Islet of Langerhans (tissue), 1 donor: ENCODE measurements around the gene DACT2.
"Not testable (repeated sequence)": the region's sequence is repeated elsewhere in the genome, so short reads cannot be mapped to it uniquely, and the experiment has no call there.

Experiments used
- FAIRE-seq: peaks from one replicate; lab custom pipeline; 2011; peaks lifted over from hg19 to GRCh38; lab: Jason Lieb, UNC

Gene DACT2

GRCh38 chr6:168318579-168319278 lies 848 bp downstream of the DACT2 start:
- no peak for FAIRE-seq

DNA sequence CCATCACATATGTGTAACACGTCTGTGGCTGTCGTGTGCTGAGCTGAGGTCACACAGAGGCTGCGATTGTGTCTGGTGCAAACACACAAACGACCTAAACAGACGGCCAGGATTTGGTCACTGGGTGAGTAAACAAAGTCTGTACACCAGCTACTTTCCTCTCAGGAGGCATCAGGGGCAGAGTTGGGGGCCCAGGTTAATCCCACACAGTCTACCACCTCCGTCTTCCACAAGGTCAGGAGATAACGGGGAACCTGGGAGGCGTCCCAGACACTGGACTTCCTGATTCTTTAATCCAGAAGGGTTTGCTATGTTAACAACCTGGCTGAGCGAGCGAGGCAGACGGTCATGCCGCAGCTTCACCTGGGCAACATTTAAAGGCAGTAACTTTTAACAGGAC lies 1.5 kb downstream of the DACT2 start:
- no peak for FAIRE-seq

GRCh38 chr6:168315596-168315995 lies 4.0 kb downstream of the DACT2 start:
- FAIRE-seq, result no peak

DNA sequence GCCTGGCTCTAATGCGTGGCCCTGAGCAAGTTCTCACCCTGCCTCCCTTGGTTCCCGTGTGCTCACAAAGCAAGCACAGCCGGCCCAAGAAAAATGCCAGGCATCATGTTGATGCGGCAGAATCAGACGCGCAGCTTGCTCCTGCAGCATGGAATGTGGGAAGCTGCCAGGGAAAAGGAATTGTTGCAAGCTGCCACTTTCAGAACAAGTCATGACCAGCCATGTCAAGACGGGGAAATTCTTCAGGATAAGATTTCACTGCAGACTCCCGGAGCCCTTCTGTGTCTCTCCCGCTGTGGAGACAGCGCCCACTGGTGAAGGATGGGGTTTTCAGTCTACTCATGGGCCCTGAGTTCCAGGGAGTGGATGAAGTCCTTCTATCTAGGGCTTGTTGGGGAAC lies 4.6 kb downstream of the DACT2 start:
- no peak for FAIRE-seq

GRCh38 chr6:168314021-168314420 lies 5.6 kb downstream of the DACT2 start:
- FAIRE-seq, result no peak

- FAIRE-seq, result no peak
These were observed 6.1 kb downstream of the DACT2 start for GRCh38 chr6:168313431-168314011.

DNA sequence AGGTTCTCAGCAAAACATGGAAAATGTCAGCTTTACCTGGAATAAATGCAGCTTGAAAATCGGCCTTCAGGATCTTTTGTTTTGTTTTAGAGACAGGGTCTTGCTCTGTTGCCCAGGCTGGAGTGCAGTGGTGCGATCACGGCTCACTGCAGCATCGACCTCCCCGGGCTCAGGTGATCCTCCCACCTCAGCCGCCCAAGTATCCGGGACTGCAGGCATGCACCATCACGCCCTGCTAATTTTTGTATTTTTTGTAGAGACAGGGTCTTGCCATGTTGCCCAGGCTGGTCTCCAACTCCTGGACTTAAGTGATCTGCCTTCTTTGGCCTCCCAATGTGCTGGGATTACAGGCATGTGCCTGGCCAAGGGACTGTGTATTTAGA lies 7.5 kb downstream of the DACT2 start:
- FAIRE-seq, result not testable (repeated sequence)

DNA sequence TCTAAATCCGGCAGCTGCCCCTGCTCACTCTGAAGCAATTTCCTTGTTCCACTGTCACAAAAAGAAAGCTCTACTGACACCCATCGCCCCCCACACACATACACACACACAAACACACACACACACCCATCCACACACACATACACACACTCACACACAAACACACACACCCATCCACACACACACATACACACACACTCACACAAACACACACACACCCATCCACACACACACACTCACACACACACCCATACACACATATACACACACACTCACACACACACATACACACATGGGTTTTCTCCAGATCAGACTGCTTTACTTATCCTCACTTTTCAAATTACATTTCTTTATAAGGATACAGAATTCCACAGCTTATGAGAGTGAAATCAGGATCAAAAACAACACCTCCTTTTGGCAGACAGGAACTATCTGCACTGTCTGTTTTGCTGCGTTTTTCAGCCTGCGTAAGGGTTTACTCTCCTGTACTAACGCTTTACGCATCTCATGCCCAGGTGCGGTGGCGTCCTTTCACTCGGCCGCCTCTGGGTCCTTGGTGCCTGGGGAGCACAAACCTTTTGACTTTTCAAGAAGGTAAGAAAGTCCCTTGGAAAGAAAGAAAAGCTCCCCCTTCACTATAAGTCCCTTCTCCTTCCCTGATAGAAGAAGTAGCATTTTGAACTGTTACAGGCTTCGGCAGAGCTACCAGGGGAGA lies 8.0 kb downstream of the DACT2 start:
- FAIRE-seq, result no peak

GRCh38 chr6:168310945-168311344 lies 8.6 kb downstream of the DACT2 start:
- no peak for FAIRE-seq

- no peak for FAIRE-seq
These were observed 9.2 kb downstream of the DACT2 start for GRCh38 chr6:168310403-168310802.

GRCh38 chr6:168309997-168310396 lies 9.6 kb downstream of the DACT2 start:
- FAIRE-seq, result no peak

- FAIRE-seq, result no peak
These were observed 10.4 kb downstream of the DACT2 start for GRCh38 chr6:168309183-168309582.

DNA sequence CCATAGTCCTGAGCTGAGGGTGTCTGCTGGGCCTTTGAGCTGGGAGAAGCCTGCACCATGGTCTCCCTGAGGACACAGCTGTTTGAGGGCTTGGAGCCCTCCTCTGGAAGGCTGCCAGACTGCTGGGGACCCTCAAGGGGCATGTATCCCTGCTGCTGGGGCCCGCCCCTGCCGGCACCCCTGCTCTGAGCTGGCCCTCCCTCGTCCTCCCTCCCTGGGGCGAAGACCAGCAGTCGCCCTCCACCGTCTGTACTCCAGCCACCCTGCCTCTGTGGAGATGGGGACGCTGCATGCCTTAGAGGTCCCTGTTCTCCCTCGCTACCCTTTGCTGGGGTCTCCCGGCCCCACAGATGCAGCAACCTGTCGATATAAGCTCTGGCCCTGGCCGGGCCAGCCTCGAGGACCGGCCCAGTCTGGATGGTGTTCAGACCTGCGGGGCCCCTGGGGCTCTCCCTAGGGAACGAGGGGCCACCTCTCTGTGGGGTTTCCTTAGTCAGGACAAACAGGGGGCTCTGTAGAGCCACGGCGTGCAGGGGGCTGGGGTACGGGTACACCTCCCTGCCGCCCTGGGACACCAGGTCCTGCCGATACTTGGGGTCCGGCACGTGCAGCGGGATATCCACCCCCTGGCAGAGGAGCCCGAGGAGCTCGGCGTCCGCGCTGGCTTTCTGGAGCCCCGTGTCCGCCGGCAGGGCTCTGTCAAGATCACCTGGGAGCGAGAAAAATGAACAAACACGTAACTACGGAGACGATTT lies 11.0 kb downstream of the DACT2 start:
- no peak for FAIRE-seq

DNA sequence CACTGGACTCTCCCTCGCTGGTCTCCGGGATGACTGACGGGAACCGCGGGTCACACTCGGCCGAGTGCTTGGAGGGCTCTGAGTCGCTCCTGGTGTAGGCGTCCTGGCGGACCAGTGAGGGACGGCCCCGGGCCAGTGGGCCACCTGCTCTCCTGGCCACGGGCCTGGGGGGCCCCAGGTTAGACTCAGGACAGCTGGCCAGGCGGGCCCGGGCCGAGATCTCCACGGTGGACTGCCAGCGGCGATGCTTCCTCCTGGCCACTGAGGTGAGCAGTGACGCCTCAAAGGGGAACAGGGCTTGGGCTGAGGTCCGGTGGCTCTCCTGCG lies 11.9 kb downstream of the DACT2 start:
- no peak for FAIRE-seq

DNA sequence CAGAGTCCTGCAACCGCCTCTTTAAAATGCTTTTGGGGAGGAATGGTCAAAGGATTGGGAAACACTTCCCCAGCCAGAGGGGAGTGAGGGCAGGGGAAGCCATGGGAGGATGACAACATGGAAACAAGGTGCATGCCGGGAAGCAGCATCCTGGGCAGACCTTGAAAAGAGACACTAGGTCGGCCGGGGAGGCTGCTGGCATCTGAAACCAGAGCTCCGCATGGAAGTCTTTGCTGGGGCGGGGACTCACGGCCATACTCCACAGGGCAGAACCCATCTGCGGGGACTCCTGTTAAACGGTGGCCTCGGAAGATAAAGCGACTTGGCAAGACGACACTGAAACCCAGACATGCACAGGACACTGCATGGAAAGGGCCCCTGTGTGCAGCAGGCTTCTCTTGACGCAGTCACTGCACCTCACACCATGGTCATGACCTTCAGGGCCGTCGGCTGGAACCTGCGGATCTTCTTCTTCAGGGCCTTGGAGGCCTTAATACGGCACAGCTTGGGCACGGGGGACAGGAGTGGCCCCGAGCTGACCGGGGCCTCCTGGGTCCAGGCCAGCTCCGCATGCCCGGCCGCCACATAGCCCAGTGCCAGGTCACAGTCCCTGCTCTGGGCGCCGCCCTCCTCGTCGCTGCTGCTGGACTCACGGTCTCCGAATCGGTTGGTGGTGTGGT lies 12.4 kb downstream of the DACT2 start:
- FAIRE-seq, result no peak

- FAIRE-seq, result no peak
These were observed 13.7 kb downstream of the DACT2 start for GRCh38 chr6:168305863-168306262.

DNA sequence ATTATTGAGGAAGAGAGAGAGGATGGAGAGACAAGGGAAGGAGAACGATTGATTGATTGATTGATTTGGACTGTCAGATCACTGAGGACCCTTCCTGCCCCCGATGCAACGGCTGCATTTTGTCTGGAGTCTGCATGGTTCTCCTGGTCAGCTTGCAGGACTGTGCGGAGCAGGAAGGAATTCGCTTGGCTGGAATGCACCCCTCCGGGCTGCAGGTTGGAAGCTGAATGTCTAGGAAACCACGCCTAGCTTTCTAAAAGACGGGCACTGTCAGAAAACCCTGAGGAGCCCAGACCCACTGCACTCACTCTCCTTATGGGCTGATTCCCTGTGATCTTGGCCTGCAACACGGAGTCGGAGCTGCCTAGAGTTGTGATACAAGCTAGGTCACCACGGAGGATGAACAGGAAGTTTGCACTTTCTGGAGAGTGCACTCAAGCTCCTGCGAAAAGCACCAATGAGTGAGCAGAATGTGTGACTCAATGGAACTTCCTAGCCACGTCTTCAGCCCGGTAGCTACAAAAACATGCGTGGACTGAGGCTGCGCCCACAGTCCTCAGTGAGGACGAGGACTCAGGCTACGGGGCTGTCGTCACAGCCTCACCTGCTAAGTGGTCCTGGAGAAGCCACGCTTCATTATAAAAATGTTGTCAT lies 14.4 kb downstream of the DACT2 start:
- no peak for FAIRE-seq

DNA sequence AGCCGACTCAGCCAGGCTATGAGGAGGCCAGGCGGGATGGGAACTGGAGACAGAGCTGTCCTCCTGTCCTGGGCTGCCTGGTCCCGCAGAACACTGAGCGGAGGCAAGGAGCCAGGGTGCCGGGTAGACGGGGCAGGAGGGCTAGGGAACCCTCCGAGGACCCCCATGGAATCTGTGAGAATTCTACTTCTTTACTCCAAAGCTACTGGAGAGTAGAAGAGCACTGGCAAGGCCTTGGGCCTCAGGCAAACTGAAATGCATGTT lies 14.9 kb downstream of the DACT2 start:
- FAIRE-seq, result no peak

DNA sequence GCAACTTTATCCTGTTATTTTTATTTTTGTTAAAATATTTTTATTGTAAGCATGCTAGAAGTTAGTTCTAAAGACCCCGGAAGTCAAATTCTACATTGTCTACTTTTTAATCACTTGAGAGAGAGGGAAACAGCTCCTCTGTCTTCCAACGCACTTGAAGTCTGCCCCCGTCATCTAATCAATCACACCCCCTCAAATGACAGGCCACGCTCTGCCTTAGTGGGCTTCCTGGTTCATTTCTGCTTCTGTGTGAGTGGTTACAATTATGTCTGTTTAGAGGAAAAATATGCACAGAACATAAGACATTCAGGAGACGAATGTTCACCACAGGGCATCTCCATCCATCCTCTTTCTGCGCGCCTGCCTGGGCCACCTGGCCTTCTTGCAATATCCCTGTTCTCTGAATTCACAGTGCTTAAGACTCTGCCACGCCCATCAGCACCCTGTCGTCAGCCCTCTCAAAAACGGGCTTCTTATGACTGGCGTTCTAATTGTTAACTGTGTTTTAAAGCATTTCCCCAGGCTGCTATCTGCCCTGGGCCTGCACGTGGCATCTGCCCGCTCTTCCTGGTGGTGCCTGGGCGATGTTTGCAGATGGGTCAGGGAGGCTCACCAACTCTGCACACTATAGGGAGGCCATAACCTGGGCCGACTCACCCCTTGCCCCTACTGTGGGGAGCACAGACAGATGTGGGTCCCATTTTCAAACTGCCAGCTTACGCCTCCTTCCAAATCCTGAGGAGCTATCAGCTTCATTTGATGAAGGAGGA lies 15.4 kb downstream of the DACT2 start:
- FAIRE-seq, result no peak

- FAIRE-seq, result no peak
These were observed 17.0 kb downstream of the DACT2 start for GRCh38 chr6:168302534-168302933.

GRCh38 chr6:168301648-168302398 lies 17.8 kb downstream of the DACT2 start:
- FAIRE-seq, result no peak
